Measurements from ENCODE around the gene TP53AIP1.

The TP53AIP1 gene

DNA sequence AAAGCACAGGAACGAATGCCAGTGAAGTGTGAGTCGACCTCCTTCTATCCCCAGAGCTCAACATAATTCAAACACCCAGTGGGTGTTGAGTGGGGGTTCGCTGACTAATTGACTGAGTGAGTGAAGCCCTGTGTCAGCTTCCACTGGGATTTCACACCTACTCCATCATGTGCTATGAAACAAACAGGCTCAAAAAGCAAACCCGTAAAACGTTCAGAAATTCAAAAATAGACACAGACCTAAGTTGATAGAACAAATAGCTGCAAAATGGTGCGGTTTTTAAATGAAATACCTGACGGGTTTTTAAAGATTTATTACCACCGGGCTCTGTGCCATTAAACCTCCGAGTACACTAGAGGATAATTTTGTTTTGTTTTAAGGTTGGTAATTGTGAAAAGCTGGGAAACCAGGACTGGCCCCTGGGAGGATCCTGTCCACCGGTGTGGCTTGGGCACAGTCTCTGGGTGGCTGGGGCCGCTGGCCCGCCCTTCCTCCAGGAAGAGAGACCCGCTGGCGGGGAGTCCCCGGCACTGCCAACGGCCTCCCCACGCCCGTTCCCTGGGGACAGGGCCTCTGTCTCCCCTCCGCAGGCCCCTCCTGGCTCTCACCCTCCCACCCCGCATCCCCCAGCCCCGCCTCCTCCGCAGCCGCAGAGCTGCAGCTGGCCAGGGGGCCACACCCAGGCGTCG lies 37.9 kb downstream of the TP53AIP1 start:
- DNase-seq, result no peak

- DNase-seq, result no peak
Observed at GRCh38 chr11:128904303-128904655, 38.4 kb downstream of the TP53AIP1 start.

GRCh38 chr11:128903248-128904061 lies 39.2 kb downstream of the TP53AIP1 start:
- no peak for DNase-seq

DNA sequence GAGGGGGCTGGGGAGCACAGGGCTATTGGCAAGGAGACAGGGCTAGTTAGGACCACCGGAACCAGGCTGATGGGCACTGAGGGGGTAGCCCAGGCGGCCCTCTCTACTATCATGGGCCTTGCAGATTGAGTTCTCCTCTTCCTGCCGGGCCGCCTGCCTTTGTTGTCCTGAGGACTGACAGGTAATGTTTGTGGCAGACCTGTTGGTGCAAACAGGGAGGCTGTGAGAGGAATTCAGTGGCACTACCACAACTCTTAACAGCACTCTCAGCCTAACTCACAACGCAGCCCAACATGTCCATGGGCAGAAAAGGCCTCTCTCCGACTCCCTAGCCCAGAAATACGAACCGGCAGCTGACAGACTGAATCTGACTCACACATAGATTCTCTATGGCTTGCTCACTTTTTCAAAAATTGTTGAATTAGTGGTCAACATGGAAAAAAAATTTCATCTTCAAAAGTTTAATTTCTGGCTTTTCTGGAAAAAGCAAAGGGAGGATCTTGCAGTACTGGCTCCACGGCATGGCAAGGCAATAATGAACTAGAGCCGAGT lies 40.1 kb downstream of the TP53AIP1 start:
- no peak for DNase-seq

DNA sequence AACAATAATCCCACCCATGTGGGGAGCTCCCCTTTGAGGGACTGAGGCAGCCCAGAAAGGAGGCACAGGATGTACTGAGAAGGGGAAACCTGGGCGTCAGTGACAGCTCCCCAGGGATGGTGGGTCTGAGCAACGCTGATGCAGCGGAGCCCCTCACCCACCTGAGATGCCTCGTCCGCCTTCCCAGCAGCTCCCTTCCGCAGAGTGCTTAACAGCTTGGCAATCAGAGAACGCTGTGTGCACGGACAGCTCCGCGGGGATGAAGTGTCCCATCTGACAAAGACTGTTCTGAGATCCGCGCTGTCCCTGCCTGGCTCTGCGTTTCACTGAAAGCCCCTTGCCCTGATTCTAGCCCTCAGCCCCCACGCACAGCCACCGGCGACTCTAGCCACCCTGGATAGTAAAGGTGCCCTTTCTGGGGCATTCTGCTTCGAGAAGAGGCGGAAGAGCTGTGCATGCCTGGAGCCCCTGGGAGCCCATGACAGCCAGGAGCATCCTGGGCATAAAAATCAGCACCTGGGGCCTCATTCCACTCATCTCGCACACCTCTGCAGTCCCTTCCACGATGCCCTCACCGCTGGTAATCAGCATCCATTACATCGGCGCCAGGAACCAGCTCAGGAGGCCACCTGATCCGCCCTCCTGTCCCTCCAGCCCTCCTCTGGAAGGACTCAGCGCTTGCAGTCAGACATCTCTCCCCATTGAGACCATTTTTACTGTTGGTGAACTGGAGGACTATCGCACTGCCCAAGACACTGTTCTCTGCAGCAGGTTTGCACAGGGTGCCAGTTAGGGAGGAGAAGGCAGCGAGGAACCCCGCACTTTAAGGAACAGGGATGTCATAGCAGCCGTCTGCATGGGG lies 40.8 kb downstream of the TP53AIP1 start:
- no peak for DNase-seq

- no peak for DNase-seq
Observed at GRCh38 chr11:128900468-128900867, 42.2 kb downstream of the TP53AIP1 start.

- DNase-seq, result no peak
Observed at GRCh38 chr11:128898580-128899344, 43.9 kb downstream of the TP53AIP1 start.

DNA sequence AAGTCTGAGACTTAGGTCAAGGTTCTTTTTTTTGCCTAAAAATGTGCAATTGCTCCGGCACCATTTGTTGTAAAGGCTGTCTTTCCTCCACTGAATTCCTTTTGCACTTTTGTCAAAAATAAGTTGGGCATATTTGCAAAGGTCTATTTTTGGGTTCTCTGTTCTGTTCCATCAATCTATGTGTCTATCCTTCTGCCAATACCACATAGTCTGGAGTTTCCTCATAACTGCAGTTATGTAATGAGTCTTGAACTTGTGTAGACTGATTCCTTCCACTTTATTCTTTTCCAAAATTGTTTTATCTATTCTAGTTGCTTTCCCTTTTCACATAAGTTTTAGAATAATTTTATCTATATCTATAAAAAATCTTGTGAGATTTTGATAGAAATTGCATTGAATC lies 44.8 kb downstream of the TP53AIP1 start:
- no peak for DNase-seq

- no peak for DNase-seq
Observed at GRCh38 chr11:128896356-128896755, 46.3 kb downstream of the TP53AIP1 start.

DNA sequence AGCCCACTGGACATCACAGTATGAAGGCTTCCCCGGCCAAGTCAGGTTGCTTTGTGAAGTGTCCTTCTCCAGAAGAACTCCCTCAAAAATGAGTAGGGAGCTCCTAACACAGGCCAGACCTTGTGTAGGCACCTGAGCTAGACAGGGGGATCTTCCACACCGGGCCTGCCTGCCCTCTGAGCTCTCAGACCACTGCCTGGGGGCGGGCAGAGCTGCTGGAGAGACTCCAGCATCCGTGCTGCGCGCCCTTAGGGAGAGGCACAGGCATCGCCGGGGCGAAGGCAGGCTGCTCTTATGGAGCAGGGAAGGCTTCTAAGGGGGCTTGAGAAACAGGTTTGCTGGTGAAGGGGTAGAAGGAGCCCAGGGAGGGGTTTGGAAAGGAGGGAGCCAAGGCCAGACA lies 47.1 kb downstream of the TP53AIP1 start:
- no peak for DNase-seq

- no peak for DNase-seq
Observed at GRCh38 chr11:128894685-128895084, 48.0 kb downstream of the TP53AIP1 start.

DNA sequence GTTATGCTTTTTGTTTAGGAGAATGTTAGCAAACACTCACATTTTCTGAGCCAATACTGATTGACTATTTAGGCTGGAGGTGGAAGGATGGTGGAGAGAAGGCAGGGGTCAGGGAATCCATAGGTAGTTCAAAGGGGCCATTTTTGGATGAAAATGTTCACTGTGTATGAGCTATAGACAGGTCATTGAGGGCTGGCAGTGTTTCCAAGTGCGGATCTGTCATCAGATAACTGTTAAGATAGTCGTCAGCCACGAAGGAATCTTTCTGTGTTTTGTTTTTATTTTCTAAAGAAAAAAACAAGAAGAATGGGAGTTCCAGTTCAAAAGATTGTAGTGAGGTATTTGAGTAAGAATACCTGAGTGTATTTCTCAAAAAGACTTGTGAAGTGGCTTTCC lies 48.4 kb downstream of the TP53AIP1 start:
- no peak for DNase-seq

DNA sequence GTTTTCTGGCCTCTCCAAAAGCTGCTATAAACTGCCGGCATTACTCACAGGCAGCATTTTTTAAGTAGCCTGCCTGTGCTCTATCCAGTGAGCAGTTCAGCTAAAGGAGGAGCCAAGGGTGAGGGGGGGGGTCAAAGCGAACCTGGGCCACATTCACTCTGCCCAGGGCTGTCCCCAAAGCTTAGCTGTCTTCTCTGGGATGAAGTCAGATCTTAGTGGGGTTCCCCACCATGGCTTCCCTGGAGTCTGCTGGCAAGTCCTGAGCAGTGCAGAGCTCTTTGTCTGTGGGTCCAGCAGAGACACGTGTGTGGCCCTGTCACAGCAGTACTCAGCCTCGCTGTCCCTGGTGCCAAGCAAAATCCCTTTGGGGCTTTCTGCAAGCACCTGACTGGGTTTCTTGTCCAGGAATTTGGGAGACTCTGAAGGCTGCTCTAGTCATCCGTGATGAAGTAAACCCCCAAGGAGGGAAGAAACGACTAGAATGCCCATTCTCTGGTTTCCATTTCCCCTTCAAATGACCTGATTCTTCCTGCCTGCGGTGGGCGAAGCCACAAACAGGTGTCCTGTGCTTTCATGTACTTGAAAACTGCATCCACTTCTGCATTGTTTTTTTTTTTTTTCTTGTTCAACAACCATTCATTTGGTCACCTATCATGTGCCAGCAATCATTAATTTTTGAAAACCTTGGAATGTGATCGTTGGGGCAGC lies 48.9 kb downstream of the TP53AIP1 start:
- no peak for DNase-seq

DNA sequence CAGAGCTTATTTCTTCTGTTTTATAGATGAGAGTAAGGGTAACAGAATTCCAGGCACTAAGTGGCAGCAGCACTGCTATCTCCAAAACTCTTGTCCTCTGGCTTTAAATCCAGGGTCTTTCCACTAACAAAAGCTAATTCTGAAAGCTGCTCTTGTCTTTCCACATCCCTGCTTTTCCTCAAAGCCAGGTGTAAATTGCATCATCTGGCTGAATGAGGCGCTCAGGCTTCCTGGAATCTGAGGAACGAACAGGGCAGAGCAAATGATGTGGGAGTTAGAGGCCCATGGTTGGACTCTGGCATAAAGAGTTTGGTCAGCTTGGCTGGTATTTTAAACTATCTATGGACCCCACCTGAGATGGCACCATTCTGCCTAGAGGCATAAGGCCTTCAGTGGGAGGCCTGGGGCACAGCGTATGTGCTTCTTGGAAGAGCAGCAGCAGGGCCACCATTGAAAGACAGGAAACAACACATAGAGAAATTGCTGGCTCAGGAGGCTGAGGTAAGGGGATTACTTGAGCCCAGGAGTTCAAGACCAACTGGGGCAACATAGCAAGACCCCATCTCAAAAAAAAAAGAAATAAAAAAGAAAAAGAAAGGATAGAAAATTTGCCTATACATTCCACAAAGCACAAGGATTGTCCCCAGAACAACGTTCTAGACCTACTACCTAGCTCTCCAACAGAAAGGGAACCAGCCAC lies 49.7 kb downstream of the TP53AIP1 start:
- no peak for DNase-seq

DNA sequence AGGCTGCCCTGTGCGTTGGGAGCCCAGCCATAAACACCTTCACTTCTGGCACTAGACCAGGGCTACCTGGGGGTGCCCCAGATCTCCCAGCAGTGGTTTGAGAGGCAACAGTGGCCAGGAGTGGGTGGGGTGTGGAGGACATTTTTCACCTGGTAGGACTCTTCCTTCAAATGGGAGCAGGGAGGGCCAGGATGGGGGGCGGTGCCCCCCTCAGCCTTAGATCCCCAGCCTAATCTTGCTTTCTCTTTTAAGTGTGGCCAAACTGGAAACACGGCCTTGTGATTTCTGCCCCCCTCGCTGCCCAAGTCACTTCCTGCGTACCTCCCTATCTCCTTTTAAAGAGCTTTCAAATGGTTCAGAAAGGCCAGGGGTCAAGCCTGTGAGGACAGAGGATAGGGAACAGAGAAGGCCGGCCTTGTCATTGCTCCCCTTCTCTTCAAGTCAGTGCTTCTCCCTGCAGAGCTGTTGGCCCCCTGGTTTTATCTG lies 50.7 kb downstream of the TP53AIP1 start:
- DNase-seq, result no peak

DNA sequence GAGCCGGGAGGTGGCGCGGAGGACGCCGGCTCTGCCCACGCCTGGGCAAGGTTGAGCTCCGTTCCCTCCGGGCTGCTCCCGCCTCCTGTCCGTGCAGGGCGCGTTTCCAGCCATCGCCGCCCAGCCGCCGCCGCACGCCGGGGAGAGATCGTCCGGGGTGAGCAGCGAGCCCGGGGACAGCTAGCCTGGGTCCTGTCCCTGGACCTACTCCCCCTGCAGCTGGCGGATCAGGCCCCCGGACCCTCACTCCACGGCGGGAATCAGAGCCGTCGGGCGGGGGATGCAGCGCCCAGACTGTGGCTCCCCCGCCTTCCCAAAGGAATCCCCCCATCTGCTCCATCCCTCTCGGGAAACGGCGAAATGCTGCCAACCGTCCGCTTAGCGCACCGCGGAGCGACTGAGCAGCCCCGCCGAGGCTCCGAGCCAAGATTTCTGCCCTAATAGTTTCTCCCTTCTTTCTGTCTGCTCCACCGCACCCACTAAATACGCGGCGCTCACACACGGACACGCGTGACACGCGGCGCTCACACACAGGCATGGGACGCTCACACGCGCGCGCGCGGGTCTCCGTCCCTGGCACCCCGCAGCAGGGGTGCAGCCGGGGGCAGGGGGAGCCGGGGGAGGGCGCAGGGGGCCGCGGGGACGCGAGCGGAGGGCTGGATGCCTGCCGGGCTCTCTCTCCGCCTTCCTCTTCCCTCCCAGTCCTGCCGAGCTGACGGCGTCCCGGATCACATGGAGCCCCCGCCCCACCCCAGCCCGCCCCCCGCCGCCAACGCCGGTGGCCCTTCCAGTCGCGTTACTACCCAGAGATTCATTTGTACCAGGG lies 51.9 kb downstream of the TP53AIP1 start, which contains the start of gene KCNJ5:
Gene KCNJ5, plus strand, starts transcription at position 814 of the 826 bp plus-strand sequence. CDS start 19,918 bp downstream, outside the sequence.
- DNase-seq, result no peak

- DNase-seq, result no peak
Observed at GRCh38 chr11:128890216-128890542, 52.5 kb downstream of the TP53AIP1 start.

DNA sequence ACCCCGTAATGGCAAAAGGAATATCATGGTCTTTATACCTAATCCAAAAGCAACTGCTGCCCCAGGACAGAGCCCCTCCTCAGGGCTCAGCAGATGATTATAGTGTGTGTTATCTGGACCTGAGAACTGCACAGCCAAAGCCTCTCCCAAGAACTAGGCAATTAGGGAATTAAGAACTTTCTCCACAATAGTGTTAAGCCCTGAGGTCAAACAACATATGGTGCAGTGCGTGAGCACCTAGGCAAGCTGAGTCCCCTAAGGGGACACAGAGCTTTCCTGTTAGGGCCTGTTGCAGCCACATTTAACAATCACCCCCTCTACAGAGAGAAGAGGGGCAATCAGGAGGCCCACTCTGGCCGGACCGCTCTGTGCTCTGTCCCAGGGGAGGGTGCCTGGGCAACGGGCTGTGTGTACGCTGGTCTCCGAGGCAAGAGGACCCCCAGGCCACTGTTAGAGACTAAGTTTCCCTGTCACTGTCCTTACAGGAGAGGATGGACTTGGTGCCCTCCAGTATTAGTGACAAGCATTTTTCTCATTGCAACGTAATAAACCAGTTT lies 52.9 kb downstream of the TP53AIP1 start:
- no peak for DNase-seq

All from activated CD4-positive, alpha-beta T cell treated with anti-CD3 and anti-CD28 coated beads, Interleukin-2, Interleukin-6, amounts not matched to agents 100 ng/mL and 50 ng/mL, durations not matched to agents 16 hours and 8 hours (primary cell).